Skin epidermis (tissue), 12 donors: ENCODE results near the gene TSPEAR.

Experiments
- H3K27ac ChIP-seq, 21 experiments: fragments of 200-600 bp; sonication (generic) in 11 of 21; one replicate each; pipeline ENCODE4 v1.5.0; 2020; ENCODE audit warnings: mild to moderate bottlenecking in 3 of 21, inconsistent platforms in 2 of 21, moderate library complexity in 2 of 21
- H3K4me3 ChIP-seq, 7 experiments: fragments of 200-600 bp; sonication (generic) in 2 of 7; one replicate each; pipeline ENCODE4 v1.5.0; 2020; ENCODE audit warnings: inconsistent platforms in 2 of 7, mild to moderate bottlenecking in 2 of 7, moderate library complexity in 1 of 7

TSPEAR gene

DNA sequence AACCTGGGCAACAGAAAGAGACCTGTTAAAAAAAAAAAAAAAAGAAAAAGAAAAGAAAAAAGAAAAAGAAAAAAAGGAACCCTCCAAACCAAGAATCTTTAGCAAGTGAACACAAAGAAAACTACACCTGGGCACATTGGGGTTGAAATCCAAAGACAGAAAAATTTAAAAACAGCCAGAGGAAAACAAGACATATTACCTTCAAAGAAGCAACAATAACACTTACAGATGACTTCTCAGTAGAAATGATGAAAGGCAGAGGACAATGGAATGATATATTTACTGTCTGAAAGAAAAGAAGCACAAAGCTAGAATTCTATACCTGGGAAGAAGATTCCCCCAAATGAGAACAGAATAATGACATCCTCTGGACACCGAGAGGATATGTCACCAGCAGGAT lies 168.7 kb downstream of the TSPEAR start:
- no peak overlapping the region for H3K4me3 ChIP-seq

DNA sequence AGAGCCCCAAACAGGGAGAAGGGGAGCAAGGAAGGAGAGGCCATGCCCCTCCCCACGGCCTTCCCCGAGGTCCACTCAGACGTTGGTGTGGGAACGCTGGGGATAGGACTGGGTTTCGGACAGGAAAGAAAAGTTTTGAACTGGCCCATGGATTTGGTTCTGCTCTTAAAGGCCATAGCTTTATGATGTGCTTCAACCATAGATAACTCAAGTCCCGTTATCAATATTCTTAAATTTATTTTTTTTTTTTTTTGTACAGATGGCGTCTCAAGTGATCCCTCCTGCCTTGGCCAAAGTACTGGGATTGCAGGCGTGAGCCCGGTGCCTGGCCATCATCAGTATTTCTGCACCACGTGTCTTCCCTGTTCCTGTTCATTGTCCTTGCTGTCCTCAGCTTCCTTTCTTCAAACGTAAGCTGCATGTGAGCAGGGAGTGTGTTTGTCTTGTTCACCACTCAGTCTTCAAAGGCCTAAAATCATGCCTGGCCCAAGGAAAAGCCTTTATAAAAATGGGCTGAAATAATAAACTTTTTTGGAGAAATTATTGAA lies 170.6 kb downstream of the TSPEAR start:
- H3K4me3 ChIP-seq: no peak overlapping the region
- no peak overlapping the region for H3K27ac ChIP-seq

More for the DNA sequence above, 168.7 kb downstream of the TSPEAR start:
- H3K27ac ChIP-seq: no peak overlapping the region

DNA sequence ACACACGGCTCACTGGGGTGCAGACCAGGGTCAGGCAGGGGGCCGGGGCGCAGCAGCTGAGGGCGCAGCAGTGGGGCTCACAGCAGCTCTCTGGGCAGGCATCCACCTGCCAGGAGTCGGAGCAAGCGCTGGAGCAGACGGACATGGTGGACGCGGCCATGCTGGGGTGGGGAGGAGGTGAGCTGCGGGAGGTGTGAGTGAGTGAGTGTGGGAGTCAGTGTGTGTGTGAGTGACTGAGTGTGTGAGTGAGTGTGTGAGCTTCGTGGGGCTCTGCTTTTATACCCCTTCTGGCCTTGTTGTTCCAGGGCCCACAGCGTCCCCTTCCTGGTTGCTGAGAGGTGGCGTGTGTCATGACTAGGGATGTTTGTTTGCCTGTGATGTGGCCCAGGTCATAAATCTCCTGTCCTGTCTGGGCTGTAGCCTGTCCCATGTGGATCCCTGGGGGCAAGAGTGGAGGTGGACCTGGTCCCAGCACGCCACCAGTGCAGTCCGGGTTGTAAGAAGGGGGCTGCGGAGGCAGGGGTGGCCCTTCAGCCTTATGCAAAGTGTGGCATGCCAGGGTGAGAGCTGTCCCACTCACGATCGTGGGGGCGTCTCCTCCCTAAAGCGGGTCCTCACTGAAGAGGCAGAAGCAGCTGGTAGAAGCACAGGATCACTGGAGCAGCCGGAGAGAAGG lies 171.2 kb downstream of the TSPEAR start, which contains the start of gene KRTAP10-1:
Gene KRTAP10-1 (minus strand): TSS at position 205 of the 676 bp plus-strand sequence. CDS start 45 bp downstream, at position 160.
- Histone ChIP-seq H3K27ac (no peak within 1 kb of the TSS), H3K4me3 (no peak within 1 kb of the TSS)

DNA sequence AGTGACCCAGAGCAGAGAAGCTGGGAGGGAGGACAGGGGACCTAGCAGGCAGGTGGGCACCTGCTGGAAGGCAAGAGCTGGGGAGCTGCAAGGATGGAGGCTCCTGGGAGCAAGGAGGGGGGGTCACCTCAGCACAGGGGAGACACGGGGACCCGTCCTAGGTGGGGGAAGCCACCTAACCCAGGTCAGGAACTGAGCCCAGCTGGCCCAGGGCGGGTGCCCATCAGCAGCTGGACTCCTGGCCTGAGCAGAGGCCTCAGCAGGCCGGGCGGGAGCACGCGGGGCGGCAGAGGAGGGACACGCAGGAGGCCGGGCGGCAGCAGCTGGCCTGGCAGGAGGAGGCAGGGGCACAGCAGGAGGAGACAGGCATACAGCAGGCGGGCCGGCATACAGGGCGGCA lies 172.3 kb downstream of the TSPEAR start:
- Histone ChIP-seq H3K27ac (no peak overlapping the region), H3K4me3 (no peak overlapping the region)

DNA sequence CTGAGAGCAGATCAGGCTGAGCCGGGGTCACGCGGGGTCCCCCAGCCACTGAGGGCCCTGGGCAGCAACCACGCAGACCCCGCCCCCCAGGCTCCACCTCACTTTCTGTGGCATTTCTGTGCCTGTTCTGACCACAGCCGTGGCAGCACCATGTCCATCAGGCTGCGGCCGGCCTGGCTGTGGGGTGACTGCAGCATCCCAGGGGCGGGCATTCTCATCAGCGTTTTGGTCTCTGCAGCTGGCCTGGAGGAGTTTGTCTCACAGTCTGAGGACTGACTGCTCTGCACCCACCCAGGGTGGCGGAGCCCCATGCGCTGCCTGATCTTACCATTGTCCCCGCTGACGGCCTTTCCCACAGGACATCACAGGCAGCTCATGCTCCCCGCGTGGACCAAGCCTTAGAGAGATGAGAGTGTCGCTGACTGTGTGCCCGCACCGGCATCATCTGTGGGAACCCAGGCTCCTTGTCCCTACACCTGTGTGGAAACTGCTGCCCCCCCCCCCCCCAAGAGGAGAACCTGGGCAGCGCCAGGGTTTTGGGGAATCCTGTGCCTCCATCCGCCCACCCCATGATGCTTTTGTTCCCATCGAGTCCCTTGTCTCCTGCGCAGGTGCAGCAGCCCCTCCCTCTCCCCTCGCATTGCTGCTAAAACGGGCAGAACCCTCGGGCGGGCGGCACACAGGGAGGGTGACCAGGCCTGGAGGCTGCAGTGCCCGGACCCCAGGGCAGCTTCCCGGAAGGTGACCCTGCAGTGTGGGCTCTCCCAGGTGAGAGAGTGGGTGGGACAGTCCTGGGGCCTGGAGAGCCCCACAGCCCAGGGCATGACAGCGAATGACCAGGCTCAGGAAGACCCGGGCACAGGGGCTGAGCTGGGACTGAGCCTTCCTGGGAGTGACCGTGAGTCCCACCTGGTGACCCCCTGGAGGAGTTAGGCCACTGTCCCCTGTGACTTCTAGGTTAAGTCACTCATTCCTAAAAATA lies 173.2 kb downstream of the TSPEAR start:
- H3K27ac ChIP-seq: no peak overlapping the region

DNA sequence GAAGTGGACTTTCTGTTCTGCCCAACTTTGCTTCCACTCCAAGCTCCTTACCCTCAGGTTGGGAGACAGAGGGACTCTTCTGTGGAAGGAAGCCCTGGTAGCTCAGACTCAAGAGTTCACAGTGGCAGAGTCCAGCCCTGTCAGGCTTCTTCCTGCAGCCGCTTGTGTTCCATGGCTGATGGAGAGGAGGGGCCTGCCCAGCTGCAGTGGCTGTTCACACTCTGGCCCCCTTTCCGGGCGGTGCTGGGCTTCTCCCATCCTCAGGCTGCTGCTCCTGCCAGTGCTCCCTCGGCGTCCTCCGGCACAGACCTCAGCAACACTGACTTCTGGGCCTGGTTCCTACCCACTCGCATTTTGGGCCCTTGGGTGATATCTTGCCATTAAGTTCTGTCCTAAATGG lies 175.4 kb downstream of the TSPEAR start:
- no peak overlapping the region for H3K4me3 ChIP-seq
- H3K27ac ChIP-seq: no peak overlapping the region

More for the DNA sequence above, 173.2 kb downstream of the TSPEAR start:
- H3K4me3 ChIP-seq: no peak overlapping the region

DNA sequence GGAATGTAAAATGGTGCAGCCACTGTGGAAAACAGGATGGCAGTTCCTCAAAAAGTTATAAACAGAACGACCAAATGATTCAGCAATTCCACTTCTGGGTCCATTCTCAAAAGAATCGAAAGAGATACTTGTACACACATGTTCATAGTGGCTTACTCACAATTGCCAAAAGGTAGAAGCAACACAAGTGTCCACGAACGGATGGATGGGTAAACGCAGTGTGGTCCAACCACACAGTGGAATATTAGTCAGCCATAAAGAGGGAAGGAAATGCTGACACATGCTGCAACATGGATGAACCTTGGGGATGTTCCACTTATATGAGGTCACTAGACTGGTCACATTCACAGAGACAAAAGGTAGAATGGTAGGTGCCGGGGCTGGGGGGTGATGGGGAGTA lies 176.7 kb downstream of the TSPEAR start:
- no peak overlapping the region for H3K4me3 ChIP-seq

DNA sequence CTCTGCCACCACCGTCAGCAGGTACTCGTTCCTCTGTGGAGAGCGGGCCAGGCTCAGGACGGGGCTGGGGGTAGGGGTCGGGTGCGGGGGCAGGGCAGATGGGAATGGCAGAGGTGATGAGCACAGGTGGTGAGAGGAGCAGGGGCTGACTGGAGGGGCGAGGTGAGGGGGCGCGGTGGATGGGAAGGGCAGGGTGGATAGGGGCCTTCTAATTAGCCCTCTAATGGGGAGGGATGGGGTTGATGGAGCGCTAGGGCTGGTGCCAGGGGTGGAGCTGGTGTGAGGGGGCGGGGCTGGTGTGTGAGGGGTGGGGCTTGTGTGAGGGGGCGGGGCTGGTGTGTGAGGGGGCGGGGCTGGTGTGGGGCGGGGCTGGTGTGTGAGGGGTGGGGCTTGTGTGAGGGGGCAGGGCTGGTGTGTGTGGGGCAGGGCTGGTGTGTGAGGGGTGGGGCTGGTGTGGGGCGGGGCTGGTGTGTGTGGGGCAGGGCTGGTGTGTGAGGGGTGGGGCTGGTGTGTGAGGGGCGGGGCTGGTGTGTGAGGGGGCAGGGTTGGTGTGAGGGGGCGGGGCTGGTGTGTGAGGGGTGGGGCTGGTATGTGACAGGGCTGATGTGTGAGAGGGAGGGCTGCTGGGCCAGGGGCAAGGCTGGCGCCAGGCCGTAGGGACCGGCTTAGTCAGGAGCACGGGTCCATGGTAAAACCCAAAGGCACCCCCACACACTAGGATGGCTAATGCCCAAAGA lies 177.3 kb downstream of the TSPEAR start:
- Histone ChIP-seq H3K4me3 (no peak overlapping the region), H3K27ac (no peak overlapping the region)

More for the DNA sequence above, 176.7 kb downstream of the TSPEAR start:
- no peak overlapping the region for H3K27ac ChIP-seq

DNA sequence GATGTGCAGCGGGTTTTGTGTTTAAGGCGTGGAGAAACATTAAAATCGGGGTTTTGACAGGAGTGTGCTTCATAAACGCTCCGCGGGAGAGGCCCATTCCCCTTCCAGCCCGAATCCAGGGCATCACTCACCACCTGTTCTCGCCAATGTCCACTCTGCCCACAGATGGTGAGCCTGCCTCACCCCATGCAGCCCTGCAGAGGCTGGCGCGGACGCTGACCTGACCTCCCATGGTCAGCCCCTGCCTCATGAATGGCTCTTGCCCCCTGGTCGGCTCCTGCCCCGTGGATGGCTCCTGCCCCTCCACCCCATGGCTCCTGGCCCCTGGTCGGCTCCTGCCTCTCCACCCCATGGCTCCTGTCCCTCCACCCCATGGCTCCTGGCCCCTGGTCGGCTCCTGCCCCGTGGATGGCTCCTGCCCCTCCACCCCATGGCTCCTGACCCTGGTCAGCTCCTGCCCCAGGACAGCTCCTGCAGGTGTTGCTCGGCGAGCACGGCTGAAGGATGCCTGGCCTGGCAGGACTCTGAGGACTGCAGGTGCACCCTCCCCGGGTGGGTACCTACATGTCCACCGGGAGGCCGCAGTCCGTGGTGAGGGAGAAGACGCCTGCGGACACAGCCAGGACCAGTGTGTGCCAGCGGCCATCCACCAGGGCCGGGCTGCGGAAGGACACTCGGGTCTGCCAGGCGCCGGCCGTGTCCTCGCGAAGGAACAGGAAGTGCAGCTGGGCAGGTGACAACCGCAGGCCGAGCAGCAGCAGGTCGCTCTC lies 178.1 kb downstream of the TSPEAR start:
- H3K4me3 ChIP-seq: no peak overlapping the region

DNA sequence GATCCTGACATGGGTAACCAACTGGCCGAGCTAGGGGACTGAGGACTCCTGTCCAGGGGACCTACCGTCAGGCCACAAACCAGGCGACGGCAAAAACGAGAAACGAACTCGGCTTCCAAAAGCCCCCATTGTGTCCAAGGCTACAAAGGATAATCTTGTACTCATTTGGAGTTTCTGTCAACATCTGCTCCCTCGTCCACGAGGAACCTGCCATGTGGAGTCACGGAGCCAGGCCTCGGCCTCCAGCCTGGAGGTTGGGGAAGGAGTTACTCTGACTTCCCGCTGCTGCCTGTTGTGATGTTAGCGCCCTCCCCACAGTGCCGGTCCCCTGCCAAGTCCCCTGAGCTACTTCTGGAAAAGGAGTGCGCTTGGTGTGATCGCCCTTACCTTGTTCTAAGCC lies 178.7 kb downstream of the TSPEAR start:
- H3K4me3 ChIP-seq: no peak overlapping the region
- no peak overlapping the region for H3K27ac ChIP-seq

More for the DNA sequence above, 178.1 kb downstream of the TSPEAR start:
- no peak overlapping the region for H3K27ac ChIP-seq

DNA sequence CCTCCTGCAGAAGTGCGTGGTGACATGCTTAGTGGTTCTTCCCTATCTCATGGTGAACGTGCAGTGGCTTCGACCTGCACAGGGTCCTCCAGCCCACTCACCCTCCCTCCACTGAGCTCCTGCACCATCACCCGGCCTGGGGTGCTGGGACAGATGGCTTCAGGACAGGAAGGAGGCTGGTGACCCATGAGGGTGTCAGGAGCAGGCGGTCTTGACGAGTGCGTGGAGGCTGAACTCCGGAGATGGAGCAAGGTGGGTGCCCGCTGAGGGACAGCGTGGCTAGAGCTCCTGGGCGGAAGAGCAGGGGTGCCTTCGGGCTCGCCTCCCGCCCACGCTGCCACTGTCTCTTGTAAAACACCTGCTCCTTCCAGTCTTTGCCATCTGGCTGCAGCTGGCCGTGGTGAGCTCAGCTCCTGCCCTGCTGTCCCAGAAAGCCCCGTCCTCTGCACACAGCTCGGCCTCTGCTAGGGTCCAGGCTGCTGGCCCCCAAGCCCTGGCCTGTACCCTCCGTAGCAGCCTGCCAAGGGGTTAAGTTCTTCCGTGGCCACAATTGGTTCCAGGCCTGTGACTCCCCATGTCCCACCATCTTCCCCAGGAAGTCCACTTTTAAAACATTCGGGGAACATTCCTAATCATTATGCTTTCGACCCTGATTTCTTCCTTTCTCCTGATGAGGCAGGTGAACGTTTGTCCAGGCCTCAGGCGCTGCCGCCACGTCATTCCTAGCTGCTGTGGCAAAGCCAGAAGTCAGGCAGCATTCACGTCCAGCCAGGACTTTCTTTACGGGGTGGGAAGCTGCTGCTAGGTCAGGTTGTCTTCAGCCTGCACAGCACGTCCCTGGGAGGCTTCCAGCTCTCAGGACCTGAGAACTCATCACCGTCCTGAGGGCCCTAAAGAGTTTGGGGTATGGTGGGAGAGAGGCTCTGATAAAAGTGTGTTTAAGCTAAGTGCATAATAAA lies 179.5 kb downstream of the TSPEAR start:
- Histone ChIP-seq H3K27ac (no peak overlapping the region), H3K4me3 (no peak overlapping the region)

DNA sequence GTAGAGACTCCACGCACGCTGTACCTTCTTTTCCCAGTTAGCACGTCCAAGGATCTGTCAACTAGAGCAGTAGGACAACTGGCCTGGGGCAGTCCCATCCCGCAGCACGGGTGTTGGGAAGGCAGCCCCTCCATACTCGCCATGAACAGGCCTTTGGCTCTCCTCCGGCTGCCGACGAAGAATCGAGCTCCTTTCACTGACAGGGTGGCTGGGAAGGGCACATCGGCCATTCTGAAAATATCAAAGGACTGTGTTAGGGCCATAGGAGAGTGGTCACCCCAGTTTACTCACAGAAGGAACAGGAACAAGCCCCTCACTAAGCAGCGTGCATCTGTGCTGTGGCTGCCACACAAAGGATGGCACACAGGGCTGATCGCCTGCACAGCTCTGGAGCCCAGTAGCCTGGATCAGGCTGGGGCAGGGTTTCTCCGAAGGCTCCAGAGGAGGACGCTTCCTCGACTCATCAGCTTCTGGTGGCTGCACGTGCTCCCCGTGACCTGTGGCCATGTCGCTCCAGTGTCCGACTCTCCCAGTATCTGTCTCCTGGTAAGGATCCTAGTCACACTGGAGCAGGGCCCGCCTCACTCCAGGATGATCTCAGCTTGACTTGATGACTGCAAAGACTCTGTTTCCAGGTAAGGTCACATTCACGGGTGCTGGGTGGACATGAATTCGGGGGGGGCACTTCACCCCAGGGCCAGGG lies 180.3 kb downstream of the TSPEAR start:
- H3K27ac ChIP-seq: no peak overlapping the region
- H3K4me3 ChIP-seq: no peak overlapping the region

DNA sequence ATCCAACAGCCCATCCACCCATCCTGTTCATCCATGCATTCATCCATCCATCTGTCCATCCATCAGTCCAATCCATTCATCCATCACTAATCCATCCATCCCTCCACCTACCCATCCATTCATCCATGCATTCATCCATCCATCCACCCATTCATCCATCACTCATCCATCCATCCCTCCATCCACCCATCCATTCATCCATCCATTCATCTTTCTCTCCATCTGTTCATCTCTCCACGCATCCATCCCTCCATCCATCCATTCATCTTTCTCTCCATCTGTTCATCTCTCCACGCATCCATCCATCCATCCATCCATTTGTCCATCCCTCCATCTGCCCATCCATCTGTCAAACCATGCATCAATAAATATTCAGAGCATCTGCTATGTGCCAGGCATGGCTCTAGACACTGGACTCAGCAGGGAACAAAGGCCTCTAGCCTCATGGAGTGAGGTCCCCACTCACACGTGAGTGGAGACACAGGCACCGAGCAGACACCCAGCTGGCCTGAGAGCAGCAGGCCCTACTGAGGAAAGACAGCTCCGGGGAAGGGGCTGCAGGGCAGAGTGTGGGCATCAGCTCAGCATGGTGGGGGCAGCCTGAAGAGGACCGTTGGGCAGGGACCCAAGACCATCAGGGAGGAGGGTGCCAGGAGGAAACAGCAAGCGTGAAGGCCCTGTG lies 181.0 kb downstream of the TSPEAR start:
- H3K4me3 ChIP-seq: no peak overlapping the region
- H3K27ac ChIP-seq: no peak overlapping the region

DNA sequence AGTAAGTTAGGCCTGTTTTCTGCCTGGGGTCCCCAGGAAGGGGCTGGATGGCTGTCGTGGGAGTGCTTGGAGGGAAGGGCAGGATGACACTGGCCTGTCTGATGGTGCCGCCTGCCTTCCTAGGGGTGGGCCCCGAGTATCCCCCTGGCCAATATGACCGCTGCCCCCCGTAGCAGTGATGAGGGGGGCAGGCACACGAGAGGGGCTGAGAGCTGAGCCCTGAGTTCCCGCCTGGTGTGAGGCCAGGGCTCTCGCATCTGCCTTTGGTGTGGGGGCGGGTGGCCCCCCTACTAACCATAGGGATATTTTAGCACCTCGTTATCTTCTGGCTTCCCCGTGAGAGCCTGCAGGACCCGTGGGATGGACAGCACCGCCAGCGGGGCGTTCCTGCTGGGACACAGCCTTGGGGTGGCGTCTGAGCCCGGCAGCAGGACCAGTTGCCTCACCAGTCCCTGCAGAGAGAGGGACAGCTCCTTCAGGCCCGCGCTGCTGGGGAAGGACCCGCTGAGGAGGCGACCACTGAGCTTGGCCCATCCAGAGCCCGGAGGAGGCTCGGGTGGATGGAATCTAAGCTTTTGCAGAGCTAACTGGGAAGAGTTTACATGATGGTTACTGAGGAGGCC lies 181.8 kb downstream of the TSPEAR start:
- no peak overlapping the region for H3K4me3 ChIP-seq
- H3K27ac ChIP-seq: no peak overlapping the region

DNA sequence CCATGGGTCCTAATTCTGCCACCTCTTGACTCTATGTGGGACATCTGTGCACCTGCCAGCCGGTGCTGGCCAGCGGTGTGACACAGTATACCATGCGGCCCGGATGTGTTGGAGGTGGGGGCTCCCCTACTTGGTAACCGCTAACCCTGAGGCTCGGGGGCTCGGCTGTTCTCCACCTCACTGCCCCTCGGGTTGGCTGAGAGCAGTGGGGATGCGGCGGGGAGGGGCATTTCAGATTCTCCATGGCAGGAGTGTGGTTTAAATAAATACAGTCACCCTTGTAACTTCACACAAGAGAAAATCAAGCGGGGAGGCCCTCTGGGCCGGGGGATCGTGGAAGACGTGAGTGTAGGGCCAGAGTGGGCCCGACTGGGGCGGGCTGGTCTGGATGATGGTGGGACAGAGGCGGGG lies 182.4 kb downstream of the TSPEAR start:
- Histone ChIP-seq H3K4me3 (no peak overlapping the region), H3K27ac (no peak overlapping the region)

DNA sequence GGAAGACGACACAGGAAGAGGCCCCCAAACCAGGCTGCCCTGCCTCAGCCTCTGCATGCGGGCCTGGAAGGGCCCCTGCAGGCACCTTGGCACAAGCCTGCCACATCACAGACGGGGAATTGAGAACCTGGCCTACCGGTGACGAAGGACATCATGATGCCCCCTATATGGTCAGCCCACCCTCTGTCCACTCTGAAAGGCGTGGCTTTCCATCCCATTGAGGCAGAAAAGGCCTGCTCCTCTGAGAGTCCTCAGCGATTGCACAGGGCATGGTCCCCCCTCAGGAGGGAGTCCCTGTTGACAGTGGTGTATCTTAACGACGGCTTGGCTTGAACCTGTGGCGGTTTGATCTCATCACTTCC lies 182.8 kb downstream of the TSPEAR start:
- Histone ChIP-seq H3K4me3 (no peak overlapping the region), H3K27ac (no peak overlapping the region)
